ENCODE data around the gene JPH3. TPM values are rescaled to one million over a fixed set of nuclear protein-coding genes. Genes with fewer than 3 reads are reported as not detected.
A peak's percentile ranks its signal among the peaks of the same experiment; 100 is the strongest.

Gene JPH3
- polyA plus RNA-seq, 2 of the 4 experiments (the other 2 are of a cell fraction): 0.36 to 1.6 TPM

DNA sequence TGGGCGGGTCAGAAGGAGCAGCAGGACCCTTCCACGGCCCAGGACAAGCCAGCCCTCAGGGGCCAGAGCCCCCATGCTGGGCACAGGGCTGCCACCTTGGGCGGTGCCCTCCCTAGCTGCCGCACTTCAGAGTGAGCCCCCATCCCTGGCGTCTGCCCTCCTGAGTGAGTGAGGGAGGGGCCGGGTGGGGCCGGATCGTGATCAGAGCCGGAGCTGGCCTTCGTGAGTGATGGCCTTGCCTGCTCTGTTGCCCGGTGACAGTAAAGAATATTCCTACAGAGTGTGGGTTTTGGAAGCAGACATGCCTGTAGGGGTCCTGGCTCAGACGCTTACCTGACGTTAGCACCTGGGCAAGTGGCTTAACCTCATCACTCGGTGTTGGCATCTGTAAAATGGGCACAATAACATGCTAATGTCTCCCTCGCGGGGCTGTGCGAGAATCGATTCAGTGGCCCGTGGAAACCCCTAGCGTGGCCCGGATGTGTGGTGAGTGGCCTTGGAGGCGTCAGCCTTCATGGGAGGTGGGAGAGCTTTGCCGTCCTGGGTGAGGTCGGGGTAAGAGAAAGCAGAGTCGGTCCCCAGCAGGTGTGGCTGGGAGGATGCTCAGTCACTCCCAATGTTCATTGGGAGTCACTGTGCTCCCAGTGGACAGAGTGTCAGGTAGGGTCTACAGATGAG is 26.1 kb downstream of the JPH3 start:
- DNase-seq (ENCODE audit: low read depth in 1 of 2, low spot score in 1 of 2) (no peak), FAIRE-seq (no peak), ATAC-seq (no peak; a peak in 1 of 6 replicates)
- Histone ChIP-seq H3K27ac (peak overlapping the region in 1 of 2 experiments; percentile 51; a peak in 2 of 6 replicates), H3K4me3 (no peak overlapping the region), H3K9me3 (peaks cover 21% of the 10 kb centered on the region), H3K4me1 (peaks cover 11% of the 10 kb centered on the region), H3K4me2 (peak overlapping the region; percentile 47)
- ChIA-PET CTCF (interaction anchor here (0.6 to 7.1 kb wide), 3 partner anchors 7 to 212 kb away, joined by 3 to 110 read pairs (median 4); no protein-coding TSS in a partner anchor), POLR2A (no interaction called here)
- TF ChIP-seq HMGXB4 (CRISPR knock-in tag; IDR thresholded peaks at IDR 0.05; ENCODE audit: borderline replicate concordance) (no peak), CHD4 (IDR thresholded peaks at IDR 0.05; ENCODE audit: borderline replicate concordance) (no peak), POLR2AphosphoS2 (conservative IDR thresholded peaks at IDR 0.05; ENCODE audit: low read length) (no peak), RNF2 (IDR thresholded peaks at IDR 0.05; ENCODE audit: borderline replicate concordance, low read depth) (no peak), FOXS1 (CRISPR knock-in tag; IDR thresholded peaks at IDR 0.05) (no peak), EHF (CRISPR knock-in tag; IDR thresholded peaks at IDR 0.05) (no peak), KDM1A (IDR thresholded peaks at IDR 0.05; ENCODE audit: low read depth) (no peak), ZSCAN20 (CRISPR knock-in tag; IDR thresholded peaks at IDR 0.05) (no peak), HDAC2 (IDR thresholded peaks at IDR 0.05) (no peak), ZFP36 (IDR thresholded peaks at IDR 0.05; ENCODE audit: borderline replicate concordance, partially characterized antibody) (no peak), NR3C1 (IDR thresholded peaks at IDR 0.05) (no peak), RFX5 (IDR thresholded peaks at IDR 0.05) (no peak)
- TF ChIP-seq, protein P1, sequence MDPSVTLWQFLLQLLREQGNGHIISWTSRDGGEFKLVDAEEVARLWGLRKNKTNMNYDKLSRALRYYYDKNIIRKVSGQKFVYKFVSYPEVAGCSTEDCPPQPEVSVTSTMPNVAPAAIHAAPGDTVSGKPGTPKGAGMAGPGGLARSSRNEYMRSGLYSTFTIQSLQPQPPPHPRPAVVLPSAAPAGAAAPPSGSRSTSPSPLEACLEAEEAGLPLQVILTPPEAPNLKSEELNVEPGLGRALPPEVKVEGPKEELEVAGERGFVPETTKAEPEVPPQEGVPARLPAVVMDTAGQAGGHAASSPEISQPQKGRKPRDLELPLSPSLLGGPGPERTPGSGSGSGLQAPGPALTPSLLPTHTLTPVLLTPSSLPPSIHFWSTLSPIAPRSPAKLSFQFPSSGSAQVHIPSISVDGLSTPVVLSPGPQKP (IDR thresholded peaks at IDR 0.05; ENCODE audit: low read depth, low read length): no peak
- 83% methylated on average over 17 of the region's 25 CpGs for WGBS (ENCODE audit: missing lambda C conversion rate)

DNA sequence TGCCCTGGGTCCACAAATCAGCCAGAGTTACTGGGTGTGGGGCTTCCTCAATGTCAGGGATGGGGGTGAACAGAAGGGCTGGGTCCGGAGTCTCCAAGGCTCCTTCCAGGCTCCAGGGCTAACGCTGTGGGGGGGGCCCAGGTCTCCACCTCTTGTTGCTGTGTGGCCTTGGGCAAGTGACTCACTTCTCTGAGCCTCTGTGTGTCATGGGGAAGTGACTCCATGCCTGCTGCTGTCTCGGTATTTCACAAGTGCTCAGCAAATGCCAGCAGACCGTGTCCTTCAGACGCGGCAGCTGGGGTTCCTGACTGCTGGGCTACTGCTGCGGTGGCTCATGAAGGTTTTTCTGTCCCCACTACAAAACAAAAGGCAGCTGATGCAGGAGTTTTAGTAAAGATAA is 26.6 kb downstream of the JPH3 start:
- peak overlapping the region; percentile 47 for H3K4me2 ChIP-seq
- FAIRE-seq: no peak
- DNase-seq (ENCODE audit: low read depth in 1 of 2, low spot score in 1 of 2): peak; percentile 63 to 85
- H3K27ac ChIP-seq: peak overlapping the region in 1 of 2 experiments; percentile 51; a peak in 2 of 6 replicates
- peaks cover 21% of the 10 kb centered on the region for H3K9me3 ChIP-seq
- no peak overlapping the region for H3K4me3 ChIP-seq
- TF ChIP-seq EHF (CRISPR knock-in tag; IDR thresholded peaks at IDR 0.05) (no peak), EP300 (IDR thresholded peaks at IDR 0.05) (no peak), POLR2AphosphoS2 (conservative IDR thresholded peaks at IDR 0.05; ENCODE audit: low read length) (no peak), RNF2 (IDR thresholded peaks at IDR 0.05; ENCODE audit: borderline replicate concordance, low read depth) (no peak), ATOH8 (CRISPR knock-in tag; IDR thresholded peaks at IDR 0.05; ENCODE audit: low read depth) (no peak), JUN (IDR thresholded peaks at IDR 0.05) (no peak), ZFP36 (IDR thresholded peaks at IDR 0.05; ENCODE audit: borderline replicate concordance, partially characterized antibody) (peak; percentile 59), FOSL2 (IDR thresholded peaks at IDR 0.05) (no peak), FOSL2 (CRISPR knock-in tag; IDR thresholded peaks at IDR 0.05) (peak; percentile 71)
- peak; percentile 64 to 80 for ATAC-seq
- 23% methylated on average over 6 of the region's 7 CpGs for WGBS (ENCODE audit: missing lambda C conversion rate)
- H3K4me1 ChIP-seq: peaks cover 11% of the 10 kb centered on the region
- CTCF ChIA-PET: no interaction called here
- POLR2A ChIA-PET: no interaction called here

- H3K4me2 ChIP-seq: no peak overlapping the region
- 1% methylated on average over 2 of the region's 2 CpGs for WGBS (ENCODE audit: missing lambda C conversion rate)
- TF ChIP-seq RCOR1 (IDR thresholded peaks at IDR 0.05; ENCODE audit: low read depth, low read length): no peak
- TF ChIP-seq HDAC2 (IDR thresholded peaks at IDR 0.05): no peak
- no peak for TF ChIP-seq SREBF2 (IDR thresholded peaks at IDR 0.05)
- no peak for TF ChIP-seq MAZ (IDR thresholded peaks at IDR 0.05; ENCODE audit: borderline replicate concordance, low read depth, low read length)
- no peak for TF ChIP-seq ESRRA (IDR thresholded peaks at IDR 0.05; ENCODE audit: borderline replicate concordance, low read length)
- TF ChIP-seq TFCP2L1 (CRISPR knock-in tag; IDR thresholded peaks at IDR 0.05): no peak
- TF ChIP-seq FOSB (CRISPR knock-in tag; IDR thresholded peaks at IDR 0.05): no peak
- H3K4me3 ChIP-seq: no peak overlapping the region; the same call in 2 of the 3 replicates
- DNase-seq (ENCODE audit: low read depth in 1 of 2, low spot score in 1 of 2): no peak
- no peak for ATAC-seq
- peaks cover 21% of the 10 kb centered on the region for H3K9me3 ChIP-seq
- no peak for FAIRE-seq
- ChIA-PET POLR2A (no interaction called here), CTCF (interaction anchor here (1.2 to 8.6 kb wide), 5 partner anchors 15 to 215 kb away, joined by 3 to 219 read pairs (median 5); no protein-coding TSS in a partner anchor)
- peaks cover 18% of the 10 kb centered on the region for H3K4me1 ChIP-seq
- no peak overlapping the region for H3K27ac ChIP-seq
Measured at GRCh38 chr16:87631067-87631466, 28.8 kb downstream of the JPH3 start.
